Measurements from ENCODE around the gene CAV3.

- TF ChIP-seq EZH2 (IDR thresholded peaks at IDR 0.05; ENCODE audit: low read length, unreplicated experiment) = no peak
- TF ChIP-seq, protein P1, sequence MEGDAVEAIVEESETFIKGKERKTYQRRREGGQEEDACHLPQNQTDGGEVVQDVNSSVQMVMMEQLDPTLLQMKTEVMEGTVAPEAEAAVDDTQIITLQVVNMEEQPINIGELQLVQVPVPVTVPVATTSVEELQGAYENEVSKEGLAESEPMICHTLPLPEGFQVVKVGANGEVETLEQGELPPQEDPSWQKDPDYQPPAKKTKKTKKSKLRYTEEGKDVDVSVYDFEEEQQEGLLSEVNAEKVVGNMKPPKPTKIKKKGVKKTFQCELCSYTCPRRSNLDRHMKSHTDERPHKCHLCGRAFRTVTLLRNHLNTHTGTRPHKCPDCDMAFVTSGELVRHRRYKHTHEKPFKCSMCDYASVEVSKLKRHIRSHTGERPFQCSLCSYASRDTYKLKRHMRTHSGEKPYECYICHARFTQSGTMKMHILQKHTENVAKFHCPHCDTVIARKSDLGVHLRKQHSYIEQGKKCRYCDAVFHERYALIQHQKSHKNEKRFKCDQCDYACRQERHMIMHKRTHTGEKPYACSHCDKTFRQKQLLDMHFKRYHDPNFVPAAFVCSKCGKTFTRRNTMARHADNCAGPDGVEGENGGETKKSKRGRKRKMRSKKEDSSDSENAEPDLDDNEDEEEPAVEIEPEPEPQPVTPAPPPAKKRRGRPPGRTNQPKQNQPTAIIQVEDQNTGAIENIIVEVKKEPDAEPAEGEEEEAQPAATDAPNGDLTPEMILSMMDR (conservative IDR thresholded peaks at IDR 0.05; ENCODE audit: low read depth, low read length) = no peak
Measured at GRCh38 chr3:8734908-8735307, 1.3 kb downstream of the CAV3 start.
